HG03354 (cell line): ENCODE measurements around the gene TRIM28.
"Not testable (repeated sequence)": the region's sequence is repeated elsewhere in the genome, so short reads cannot be mapped to it uniquely, and the experiment has no call there.

ENCODE experiments used
- ATAC-seq: cut with Tn5 transposase; IDR thresholded peaks from one replicate; pipeline ENCODE4 v1.9.1; 2021; ENCODE audit warnings: mild to moderate bottlenecking; ENCODE audit not compliant: unreplicated experiment, poor library complexity, severe bottlenecking

The TRIM28 gene

GRCh38 chr19:58518256-58519086 lies 25.4 kb upstream of the TRIM28 start:
- no peak for ATAC-seq

DNA sequence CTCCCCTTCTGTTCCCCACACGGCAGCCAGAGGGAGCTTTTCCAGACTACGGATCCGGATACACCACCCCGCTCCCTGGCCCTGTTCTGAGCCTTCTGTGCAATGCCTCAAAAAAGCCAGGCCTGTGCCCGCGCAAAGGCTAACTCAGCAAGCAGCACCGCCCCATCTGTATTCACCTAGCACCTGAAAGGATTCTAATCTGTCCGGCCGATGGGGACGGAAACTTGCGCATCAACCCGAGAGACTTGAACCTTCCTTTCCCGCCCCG lies 24.8 kb upstream of the TRIM28 start:
- ATAC-seq = peak; percentile 12

DNA sequence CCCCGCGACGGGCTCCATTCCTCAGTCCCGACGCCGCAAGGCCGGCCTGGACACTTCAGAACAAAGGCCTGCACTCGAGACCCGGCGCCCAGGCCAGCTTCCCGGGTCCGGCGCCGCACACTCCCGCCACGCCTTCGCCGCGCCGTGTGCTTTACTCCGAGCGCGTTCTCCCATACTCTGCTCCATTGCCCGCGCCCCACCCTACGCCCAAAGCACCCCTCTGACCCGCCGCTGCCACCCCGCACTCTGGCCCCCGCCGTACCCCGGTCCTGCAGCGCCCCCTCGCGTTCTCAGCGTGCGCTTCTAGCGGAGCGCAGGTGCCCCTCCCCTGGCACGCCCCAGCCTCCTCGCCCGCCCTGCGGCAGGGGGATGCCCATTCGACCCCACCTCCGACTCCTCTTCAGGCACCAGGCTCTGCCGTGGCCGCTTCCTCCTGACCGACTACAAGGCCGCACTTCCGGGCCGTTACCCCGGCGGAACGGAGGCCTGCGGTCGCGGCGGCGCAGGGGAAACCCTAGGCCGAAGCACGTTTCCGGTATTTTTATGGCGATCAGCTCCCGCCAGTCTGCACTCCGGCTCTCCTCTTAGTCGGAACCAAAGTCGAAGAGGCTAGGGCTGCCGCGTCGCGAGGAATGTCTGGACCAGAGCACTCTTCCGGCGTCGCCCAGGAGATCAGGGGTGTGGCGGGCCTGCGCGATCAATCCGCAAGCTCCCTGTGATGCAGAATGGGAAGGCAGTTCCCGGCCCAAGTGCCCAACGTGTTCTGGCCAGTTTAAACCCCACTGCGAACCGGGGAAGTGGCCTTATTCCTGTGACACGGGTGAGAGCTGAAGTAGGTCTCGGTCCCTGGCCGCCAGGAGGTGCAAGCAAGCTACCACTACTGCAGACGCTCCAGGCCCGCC lies 24.3 kb upstream of the TRIM28 start, which contains the start of gene ZBTB45:
Gene ZBTB45 (minus strand): TSS at position 456 of the 902 bp plus-strand sequence. CDS start 2,137 bp downstream, outside the sequence.
- peak; percentile 80 for ATAC-seq

DNA sequence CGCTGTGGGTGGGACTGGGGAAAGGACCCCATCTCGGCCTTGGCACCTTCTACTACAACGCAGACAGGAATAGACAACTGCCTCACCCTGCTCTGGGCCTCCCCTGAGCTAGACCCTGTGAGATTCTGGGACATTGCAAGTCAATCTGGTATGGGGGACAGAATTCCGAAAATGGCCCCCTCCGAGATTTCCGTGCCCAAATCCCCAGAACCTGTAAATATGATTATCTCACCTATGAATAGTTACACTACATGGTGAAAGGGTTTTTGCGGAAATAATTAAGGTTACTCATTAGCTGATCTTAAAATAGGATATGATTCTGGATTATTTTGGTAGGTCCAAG lies 23.6 kb upstream of the TRIM28 start:
- ATAC-seq = no peak

DNA sequence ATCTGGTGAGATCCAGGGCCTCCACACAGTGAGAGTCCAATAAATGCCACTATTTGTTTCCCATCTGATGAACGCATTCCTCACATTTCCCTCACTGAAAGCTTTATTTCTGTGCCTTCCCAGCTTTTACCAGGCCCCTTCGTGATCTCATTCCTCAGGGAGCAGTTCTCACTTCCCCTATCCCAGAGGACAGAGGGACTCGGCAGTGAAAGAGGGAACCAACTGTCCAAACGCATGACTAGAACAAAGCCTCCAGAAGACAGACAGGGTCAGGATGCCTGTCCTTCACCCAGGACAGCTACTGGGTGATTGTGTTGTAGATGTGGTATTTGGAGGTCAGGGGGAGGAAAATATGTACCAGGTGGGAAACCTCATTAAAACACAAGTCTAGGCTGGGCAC lies 22.2 kb upstream of the TRIM28 start:
- no peak for ATAC-seq

DNA sequence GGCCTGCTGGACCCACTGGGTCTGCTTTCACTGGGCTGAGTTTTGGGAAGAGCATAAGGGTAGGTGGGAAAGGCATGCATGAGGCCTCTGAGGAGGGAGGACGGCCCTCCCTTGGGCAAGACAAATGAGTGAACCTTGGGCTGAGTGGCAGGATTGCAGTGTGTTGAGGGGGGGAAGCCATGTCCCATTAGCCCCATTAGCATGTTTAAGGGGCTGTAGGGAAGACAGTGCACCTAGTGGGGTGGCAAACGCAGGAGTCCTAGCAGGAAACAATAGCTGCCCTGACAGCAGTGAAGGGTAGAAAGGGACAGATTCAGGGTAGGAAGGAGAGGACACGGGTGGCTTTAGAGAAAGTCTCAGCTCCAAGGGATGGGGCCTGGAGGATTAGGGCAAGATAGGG lies 21.2 kb upstream of the TRIM28 start:
- ATAC-seq = no peak

DNA sequence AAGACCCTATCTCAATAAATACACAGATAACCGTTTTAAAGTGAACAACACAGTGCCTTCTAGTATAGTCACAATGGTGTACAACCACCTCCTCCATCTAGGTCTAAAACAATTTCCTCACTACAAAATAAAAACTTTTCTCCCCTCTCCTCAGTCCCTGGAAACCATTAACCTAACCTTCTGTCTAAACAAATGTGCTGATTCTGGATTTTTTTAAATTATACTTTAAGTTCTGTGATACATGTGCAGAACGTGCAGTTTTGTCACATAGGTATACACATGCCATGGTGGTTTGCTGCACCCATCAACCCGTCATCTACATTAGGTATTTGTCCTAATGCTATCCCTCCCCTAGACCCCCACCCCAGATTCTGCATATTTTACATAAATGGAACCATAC lies 14.5 kb upstream of the TRIM28 start:
- no peak for ATAC-seq

DNA sequence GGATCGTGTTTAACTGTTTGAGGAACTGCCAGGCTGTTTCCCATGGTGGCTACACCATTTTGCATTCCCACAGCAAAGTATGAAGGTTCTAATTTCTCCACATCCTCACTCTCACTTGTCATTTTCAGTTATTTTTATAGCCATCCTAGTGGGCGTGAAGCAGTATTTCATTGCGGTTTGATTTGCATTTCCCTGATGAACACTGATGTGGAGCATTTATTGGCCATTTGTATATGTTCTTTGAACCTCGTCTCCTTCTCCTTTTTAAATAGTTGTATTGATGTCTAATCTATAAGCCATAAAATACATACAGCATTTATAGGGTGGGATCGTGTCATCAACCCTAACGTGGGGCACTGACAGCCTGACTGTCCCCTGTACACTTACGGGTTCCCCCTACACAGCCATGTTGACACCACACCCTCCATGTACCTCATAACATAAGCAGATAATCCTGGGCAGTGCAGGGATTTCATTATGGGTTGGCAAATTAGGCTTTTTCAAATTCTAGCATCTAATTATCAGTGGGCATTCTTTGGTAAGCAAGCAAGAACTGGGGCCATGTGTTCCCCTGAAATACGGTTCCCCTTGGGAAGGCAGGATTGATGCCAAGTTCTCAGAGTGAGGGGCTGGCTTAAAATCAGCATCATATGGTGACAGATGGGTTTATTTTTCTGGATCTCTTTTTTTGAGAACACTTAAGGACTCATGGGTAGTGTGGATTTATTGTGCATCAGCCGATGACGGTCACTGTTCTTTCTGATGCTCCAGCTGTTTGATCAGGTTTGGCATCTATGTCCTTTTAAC lies 12.6 kb upstream of the TRIM28 start:
- ATAC-seq = no peak

GRCh38 chr19:58535857-58536256 lies 8.0 kb upstream of the TRIM28 start:
- ATAC-seq = no peak

- ATAC-seq = no peak
Observed at GRCh38 chr19:58536852-58537798, 6.7 kb upstream of the TRIM28 start.

GRCh38 chr19:58538257-58539168 lies 5.4 kb upstream of the TRIM28 start:
- no peak for ATAC-seq

GRCh38 chr19:58539169-58539559 lies 4.7 kb upstream of the TRIM28 start:
- ATAC-seq = not testable (repeated sequence)

GRCh38 chr19:58542641-58543372 lies 1.1 kb upstream of the TRIM28 start:
- not testable (repeated sequence) for ATAC-seq

DNA sequence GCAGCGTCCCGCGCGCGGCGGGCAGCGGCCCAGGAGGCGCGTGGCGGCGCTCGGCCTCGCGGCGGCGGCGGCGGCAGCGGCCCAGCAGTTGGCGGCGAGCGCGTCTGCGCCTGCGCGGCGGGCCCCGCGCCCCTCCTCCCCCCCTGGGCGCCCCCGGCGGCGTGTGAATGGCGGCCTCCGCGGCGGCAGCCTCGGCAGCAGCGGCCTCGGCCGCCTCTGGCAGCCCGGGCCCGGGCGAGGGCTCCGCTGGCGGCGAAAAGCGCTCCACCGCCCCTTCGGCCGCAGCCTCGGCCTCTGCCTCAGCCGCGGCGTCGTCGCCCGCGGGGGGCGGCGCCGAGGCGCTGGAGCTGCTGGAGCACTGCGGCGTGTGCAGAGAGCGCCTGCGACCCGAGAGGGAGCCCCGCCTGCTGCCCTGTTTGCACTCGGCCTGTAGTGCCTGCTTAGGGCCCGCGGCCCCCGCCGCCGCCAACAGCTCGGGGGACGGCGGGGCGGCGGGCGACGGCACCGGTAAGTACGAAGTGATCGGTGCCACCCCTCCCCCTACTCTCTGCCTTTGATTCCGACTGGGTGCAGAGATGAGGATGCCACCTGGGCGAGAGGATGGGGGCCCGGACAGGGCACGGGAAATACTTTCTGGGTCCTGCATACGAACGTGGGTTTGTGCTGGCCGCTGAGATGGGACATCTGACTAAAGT lies 874 bp downstream of the TRIM28 start:
- ATAC-seq = peak; percentile 63

GRCh38 chr19:58545286-58546018 lies 1.6 kb downstream of the TRIM28 start:
- ATAC-seq = no peak

GRCh38 chr19:58546019-58546530 lies 2.2 kb downstream of the TRIM28 start:
- no peak for ATAC-seq
